GM18868 (cell line): ENCODE data around the gene SPATA6.
"Not testable (repeated sequence)": the region's sequence is repeated elsewhere in the genome, so short reads cannot be mapped to it uniquely, and the experiment has no call there.

Source experiments
- ATAC-seq: cut with Tn5 transposase; IDR thresholded peaks from one replicate; pipeline ENCODE4 v1.9.1; 2021; ENCODE audit warnings: mild to moderate bottlenecking, moderate library complexity; ENCODE audit not compliant: unreplicated experiment

SPATA6 gene

GRCh38 chr1:48471691-48472576 is at the start of gene SPATA6:
Gene SPATA6, minus strand, starts transcription at chr1:48472204. Its CDS starts 196 bp downstream, at chr1:48472008.
- ATAC-seq = peak; percentile 99

- ATAC-seq = not testable (repeated sequence)
Observed at GRCh38 chr1:48519896-48520295, 47.9 kb upstream of the SPATA6 start.

GRCh38 chr1:48506870-48507269 is 34.9 kb upstream of the SPATA6 start:
- ATAC-seq = no peak

- no peak for ATAC-seq
Observed at GRCh38 chr1:48500541-48501450, 28.8 kb upstream of the SPATA6 start.

GRCh38 chr1:48499211-48499735 is 27.3 kb upstream of the SPATA6 start:
- ATAC-seq = no peak

GRCh38 chr1:48498096-48498791 is 26.2 kb upstream of the SPATA6 start:
- ATAC-seq = peak; percentile 90

GRCh38 chr1:48495911-48496310 is 23.9 kb upstream of the SPATA6 start:
- ATAC-seq = no peak

- ATAC-seq = no peak
Observed at GRCh38 chr1:48495166-48495565, 23.2 kb upstream of the SPATA6 start.

- no peak for ATAC-seq
Observed at GRCh38 chr1:48493970-48494769, 22.2 kb upstream of the SPATA6 start.

- no peak for ATAC-seq
Observed at GRCh38 chr1:48493041-48493440, 21.0 kb upstream of the SPATA6 start.

GRCh38 chr1:48492392-48492791 is 20.4 kb upstream of the SPATA6 start:
- no peak for ATAC-seq

GRCh38 chr1:48488721-48489120 is 16.7 kb upstream of the SPATA6 start:
- no peak for ATAC-seq

GRCh38 chr1:48480504-48480903 is 8.5 kb upstream of the SPATA6 start:
- no peak for ATAC-seq

- not testable (repeated sequence) for ATAC-seq
Observed at GRCh38 chr1:48480023-48480422, 8.0 kb upstream of the SPATA6 start.

GRCh38 chr1:48472638-48473037 is 634 bp upstream of the SPATA6 start:
- ATAC-seq = no peak

GRCh38 chr1:48470950-48471690 is 884 bp downstream of the SPATA6 start:
- no peak for ATAC-seq

- ATAC-seq = no peak
Observed at GRCh38 chr1:48470481-48470855, 1.5 kb downstream of the SPATA6 start.

GRCh38 chr1:48469616-48470480 is 2.2 kb downstream of the SPATA6 start:
- no peak for ATAC-seq
